Cardiac atrium fibroblast (primary cell): ENCODE results near the gene FOXP3. TPM values are rescaled to one million over a fixed set of nuclear protein-coding genes. Genes with fewer than 3 reads are reported as not detected.

Experiments
- total RNA-seq: library from RNA; depleted of rRNA; stranded (reverse); fragments of >200 nt; gene quantifications from 2 replicates; pipeline ENCODE4 v1.2.3, GENCODE V29; 2015

FOXP3 gene
- not detected in 2 replicates for total RNA-seq

GRCh38 chrX:49264460-49264859 lies at the start of gene FOXP3:
Gene FOXP3, minus strand, starts transcription at chrX:49264710. Its CDS starts 6,205 bp downstream, at chrX:49258505.

GRCh38 chrX:49303346-49303745 lies 38.8 kb upstream of the FOXP3 start, which contains the start of gene GAGE10:
Gene GAGE10, plus strand, starts transcription at chrX:49303646. Its CDS starts 1,214 bp downstream, at chrX:49304860.

GRCh38 chrX:49269767-49270248 lies 5.3 kb upstream of the FOXP3 start, which contains the start of gene PPP1R3F:
Gene PPP1R3F, plus strand, starts transcription at chrX:49269793. Its CDS starts 77 bp downstream, at chrX:49269870.

GRCh38 chrX:49233176-49233575 lies 31.3 kb downstream of the FOXP3 start, which contains the start of gene CACNA1F:
Gene CACNA1F, minus strand, starts transcription at chrX:49233340. Its CDS starts 31 bp downstream, at chrX:49233309.

Other genes starting within 250 kb of the FOXP3 start
- gene TFE3, start 221.4 kb downstream of the FOXP3 start, total RNA-seq, result 38.3 and 58.5 TPM in 2 replicates
- gene CCDC120, start 205.7 kb downstream of the FOXP3 start, total RNA-seq, result 1.1 and 1.6 TPM in 2 replicates
- 24.0 and 56.5 TPM in 2 replicates for gene PRAF2, start 190.7 kb downstream of the FOXP3 start, total RNA-seq
- gene WDR45, start 184.8 kb downstream of the FOXP3 start, total RNA-seq, result 64.0 and 93.0 TPM in 2 replicates
- 19.9 and 20.6 TPM in 2 replicates for gene GPKOW, start 141.0 kb downstream of the FOXP3 start, total RNA-seq
- 4.4 and 5.6 TPM in 2 replicates for gene MAGIX, start 102.0 kb downstream of the FOXP3 start, total RNA-seq
- gene PLP2, start 92.8 kb downstream of the FOXP3 start, total RNA-seq, result 78.9 and 81.2 TPM in 2 replicates
- 5.2 and 5.5 TPM in 2 replicates for gene PRICKLE3, start 78.3 kb downstream of the FOXP3 start, total RNA-seq
- 0.32 and 0.54 TPM in 2 replicates for gene SYP, start 64.5 kb downstream of the FOXP3 start, total RNA-seq
- not detected in 2 replicates for gene CACNA1F, start 31.4 kb downstream of the FOXP3 start, total RNA-seq
- 11.0 and 12.6 TPM in 2 replicates for gene CCDC22, start 29.2 kb downstream of the FOXP3 start, total RNA-seq
- under 0.01 and 4.2 TPM in 2 replicates for gene PPP1R3F, start 5.1 kb upstream of the FOXP3 start, total RNA-seq
- not detected in 2 replicates for gene GAGE10, start 38.9 kb upstream of the FOXP3 start, total RNA-seq
- not detected in 2 replicates for gene GAGE12J, start 57.3 kb upstream of the FOXP3 start, total RNA-seq
- not detected in 2 replicates for gene GAGE13, start 66.9 kb upstream of the FOXP3 start, total RNA-seq